Measurements from ENCODE around the gene REV3L. TPM values are rescaled to one million over a fixed set of nuclear protein-coding genes. Genes with fewer than 3 reads are reported as not detected.

Gene REV3L
- total RNA-seq, 1 donor from 2014 or later: 22.2 TPM

GRCh38 chr6:111254004-111254778 lies 228.8 kb downstream of the REV3L start:
- no peaks in the 10 kb centered on the region for H3K9me3 Mint-ChIP-seq
- no peak for DNase-seq (ENCODE audit: low read depth, low spot score)
- H3K36me3 Mint-ChIP-seq (ENCODE audit: low read depth): no peaks in the 10 kb centered on the region
- H3K27ac Mint-ChIP-seq (ENCODE audit: unreplicated experiment): no peak overlapping the region
- peaks cover 43% of the 10 kb centered on the region for H3K27me3 Mint-ChIP-seq (ENCODE audit: low read depth)
- no peak overlapping the region for H3K4me3 Mint-ChIP-seq
- peaks cover 19% of the 10 kb centered on the region for H3K4me1 Mint-ChIP-seq
- TF ChIP-seq CTCF (conservative IDR thresholded peaks at IDR 0.05): no peak

- peaks cover 37% of the 10 kb centered on the region for H3K27me3 Mint-ChIP-seq (ENCODE audit: low read depth)
- no peaks in the 10 kb centered on the region for H3K9me3 Mint-ChIP-seq
- H3K4me3 Mint-ChIP-seq: no peak overlapping the region
- no peak overlapping the region for H3K27ac Mint-ChIP-seq (ENCODE audit: unreplicated experiment)
- H3K36me3 Mint-ChIP-seq (ENCODE audit: low read depth): no peaks in the 10 kb centered on the region
- TF ChIP-seq CTCF (conservative IDR thresholded peaks at IDR 0.05): no peak
- peaks cover 10% of the 10 kb centered on the region for H3K4me1 Mint-ChIP-seq
- no peak for DNase-seq (ENCODE audit: low read depth, low spot score)
Observed at GRCh38 chr6:111252726-111253125, 230.3 kb downstream of the REV3L start.

- Mint-ChIP-seq H3K4me3 (no peak overlapping the region), H3K27me3 (ENCODE audit: low read depth) (peaks cover 24% of the 10 kb centered on the region), H3K4me1 (peaks cover 10% of the 10 kb centered on the region), H3K9me3 (no peaks in the 10 kb centered on the region), H3K36me3 (ENCODE audit: low read depth) (no peaks in the 10 kb centered on the region), H3K27ac (ENCODE audit: unreplicated experiment) (no peak overlapping the region)
- no peak for TF ChIP-seq CTCF (conservative IDR thresholded peaks at IDR 0.05)
- no peak for DNase-seq (ENCODE audit: low read depth, low spot score)
Observed at GRCh38 chr6:111250791-111251354, 232.1 kb downstream of the REV3L start.

Other genes with a start within 250 kb of the REV3L start
- 1.8 and 2.4 TPM in 2 replicates for gene TRAF3IP2, start 122.7 kb upstream of the REV3L start, total RNA-seq